HUDEP-2 (cell line): Measurements from ENCODE around the gene IFIT2.

Experiments used
- DNase-seq, 76 experiments: peaks; one replicate each; lab custom pipeline; 2025; ENCODE audit not compliant: unreplicated experiment in 76 of 76; lab: John Stamatoyannopoulos, UW

The IFIT2 gene, protein sequence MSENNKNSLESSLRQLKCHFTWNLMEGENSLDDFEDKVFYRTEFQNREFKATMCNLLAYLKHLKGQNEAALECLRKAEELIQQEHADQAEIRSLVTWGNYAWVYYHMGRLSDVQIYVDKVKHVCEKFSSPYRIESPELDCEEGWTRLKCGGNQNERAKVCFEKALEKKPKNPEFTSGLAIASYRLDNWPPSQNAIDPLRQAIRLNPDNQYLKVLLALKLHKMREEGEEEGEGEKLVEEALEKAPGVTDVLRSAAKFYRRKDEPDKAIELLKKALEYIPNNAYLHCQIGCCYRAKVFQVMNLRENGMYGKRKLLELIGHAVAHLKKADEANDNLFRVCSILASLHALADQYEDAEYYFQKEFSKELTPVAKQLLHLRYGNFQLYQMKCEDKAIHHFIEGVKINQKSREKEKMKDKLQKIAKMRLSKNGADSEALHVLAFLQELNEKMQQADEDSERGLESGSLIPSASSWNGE

DNA sequence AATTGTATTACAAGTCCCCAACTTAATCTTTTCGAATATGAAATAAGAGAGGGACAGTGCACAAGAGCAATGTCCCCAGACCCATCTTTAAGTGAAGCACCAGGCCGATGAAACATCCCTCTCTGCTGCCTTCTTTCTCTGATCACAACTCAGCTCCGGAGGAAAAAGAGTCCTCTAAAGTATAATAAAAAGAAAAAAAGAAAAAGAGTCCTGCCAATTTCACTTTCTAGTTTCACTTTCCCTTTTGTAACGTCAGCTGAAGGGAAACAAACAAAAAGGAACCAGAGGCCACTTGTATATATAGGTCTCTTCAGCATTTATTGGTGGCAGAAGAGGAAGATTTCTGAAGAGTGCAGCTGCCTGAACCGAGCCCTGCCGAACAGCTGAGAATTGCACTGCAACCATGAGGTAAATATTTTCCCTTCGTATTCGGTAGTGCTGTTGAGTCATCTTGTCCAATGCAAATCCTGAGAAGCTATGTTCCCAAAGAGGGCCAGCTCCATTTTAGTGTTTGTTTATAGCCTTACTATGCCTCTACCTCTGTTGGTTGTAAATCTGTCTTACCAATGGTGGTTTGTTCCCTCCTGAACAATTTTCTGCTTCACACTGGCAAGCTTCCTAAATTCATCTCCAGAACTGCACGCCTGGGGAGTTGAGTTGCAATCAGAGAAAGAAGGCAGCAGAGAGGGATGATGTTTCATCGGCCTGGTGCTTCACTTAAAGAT is at the start of gene IFIT2:
Gene IFIT2 (plus strand): TSS at position 326 of the 725 bp plus-strand sequence. CDS start 78 bp downstream, at position 404.
- DNase-seq = peak in 16 of 76 experiments; percentile 2 to 50 (median 22)

DNA sequence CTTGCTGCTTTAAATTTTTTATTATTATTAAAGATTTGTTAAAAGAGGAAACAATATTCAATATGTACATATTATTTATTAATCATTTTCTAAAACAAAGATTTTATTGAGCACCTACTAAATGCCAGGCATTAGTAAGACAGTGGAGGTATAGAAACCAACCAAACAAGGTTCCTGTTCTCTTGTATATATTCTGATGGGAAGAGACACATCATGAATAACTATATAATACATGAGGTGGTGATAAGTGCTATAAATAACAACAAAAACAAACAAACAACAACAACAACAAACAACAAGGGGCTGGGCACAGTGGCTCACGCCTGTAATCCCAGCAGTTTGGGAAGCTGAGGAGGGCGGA is 49.6 kb upstream of the IFIT2 start:
- DNase-seq = no peak

DNA sequence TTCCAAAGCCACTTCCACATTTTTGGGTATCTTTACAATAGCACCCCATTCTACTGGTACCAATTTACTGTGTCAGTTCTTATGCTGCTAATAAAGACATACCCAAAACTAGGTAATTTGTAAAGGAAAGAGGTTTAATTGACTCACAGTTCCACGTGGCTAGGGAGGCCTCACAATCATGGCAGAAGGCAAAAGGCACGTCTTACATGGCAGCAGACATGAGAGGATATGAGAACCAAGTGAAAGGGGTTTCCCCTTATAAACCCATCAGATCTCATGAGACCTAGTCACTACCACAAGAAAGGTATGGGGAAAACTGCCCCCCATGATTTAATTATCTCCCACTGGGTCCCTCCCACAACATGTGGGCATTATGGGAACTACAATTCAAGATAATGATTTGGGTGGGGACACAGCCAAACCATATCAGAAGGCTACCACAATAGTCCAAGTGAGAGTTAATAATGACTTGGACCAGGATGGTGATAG is 46.7 kb upstream of the IFIT2 start:
- peak in 1 of 76 experiments; percentile 4 for DNase-seq

DNA sequence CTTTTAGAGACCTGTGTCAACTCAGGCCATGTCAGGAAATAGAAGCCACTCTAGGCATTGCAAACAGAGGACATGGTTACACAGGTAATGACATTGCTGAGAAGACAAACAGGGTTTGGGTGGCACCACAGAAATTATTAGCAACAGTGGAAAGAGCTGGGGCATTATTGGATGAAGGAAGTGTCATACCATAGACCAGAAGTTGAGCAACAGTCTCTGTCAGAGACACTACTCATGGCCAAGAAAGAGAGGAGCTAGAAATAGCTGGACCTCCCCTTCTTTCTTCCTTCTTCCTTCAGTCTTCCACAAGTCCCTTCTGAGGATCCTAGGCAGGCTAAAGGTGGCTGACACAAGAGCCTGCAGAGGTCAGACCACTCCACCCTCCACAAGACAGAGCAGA is 46.1 kb upstream of the IFIT2 start:
- DNase-seq = no peak

DNA sequence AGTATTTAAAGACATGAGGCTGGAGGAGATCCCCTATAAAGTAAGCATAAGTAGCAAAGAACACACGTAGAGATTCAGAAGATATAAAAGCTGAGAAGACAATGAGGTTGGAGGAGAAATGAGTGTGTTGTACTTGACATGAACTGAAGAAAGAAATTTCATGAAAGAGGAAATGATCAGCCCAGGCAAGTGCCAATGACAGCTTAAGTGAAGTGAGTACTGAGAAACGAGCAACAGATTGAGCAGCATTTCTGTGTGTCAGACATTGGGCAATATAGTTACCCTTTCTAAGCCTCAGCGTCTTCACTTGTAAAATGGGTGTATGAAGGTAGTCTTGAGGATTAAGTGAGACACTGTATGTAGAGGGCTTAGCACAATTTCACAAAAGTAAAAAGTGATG is 45.5 kb upstream of the IFIT2 start:
- DNase-seq = no peak

DNA sequence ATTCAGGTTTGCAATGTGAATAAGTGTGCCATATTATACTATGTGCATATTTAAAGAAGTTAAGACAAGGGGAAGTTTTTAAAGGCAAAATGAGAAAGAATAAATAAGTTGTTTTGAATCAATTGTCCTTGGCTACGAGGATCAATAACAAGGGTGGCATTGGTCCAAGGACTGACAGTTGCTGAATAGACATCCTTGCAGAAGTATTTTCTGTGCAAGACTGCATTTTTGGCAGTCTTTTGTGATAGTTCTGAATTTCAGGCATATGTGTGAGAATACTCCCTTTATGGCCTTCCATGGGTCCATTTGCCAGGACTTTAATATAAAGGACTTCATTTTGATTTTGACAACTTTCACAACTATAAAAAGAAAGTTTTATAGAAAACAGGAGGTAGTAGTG is 44.9 kb upstream of the IFIT2 start:
- DNase-seq = no peak

DNA sequence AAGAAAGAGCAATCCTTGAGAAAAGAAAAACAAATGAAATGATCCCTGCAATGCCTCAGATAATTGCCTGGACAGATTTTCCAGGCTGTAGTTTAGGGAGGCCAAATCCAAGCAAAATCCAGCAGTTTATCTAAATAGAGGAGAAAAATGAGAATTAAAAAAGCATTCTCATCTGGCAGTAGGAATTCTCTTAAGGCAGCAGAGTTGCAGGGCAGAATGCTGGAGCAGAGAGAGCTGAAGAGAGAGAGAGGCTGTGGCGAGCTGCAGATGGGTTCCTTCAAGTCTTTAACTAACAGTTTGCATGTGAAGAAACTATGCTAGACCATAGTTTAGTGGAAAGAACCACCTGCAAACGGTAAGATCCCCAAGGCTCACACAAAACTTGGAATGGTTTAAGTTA is 44.3 kb upstream of the IFIT2 start:
- no peak for DNase-seq

DNA sequence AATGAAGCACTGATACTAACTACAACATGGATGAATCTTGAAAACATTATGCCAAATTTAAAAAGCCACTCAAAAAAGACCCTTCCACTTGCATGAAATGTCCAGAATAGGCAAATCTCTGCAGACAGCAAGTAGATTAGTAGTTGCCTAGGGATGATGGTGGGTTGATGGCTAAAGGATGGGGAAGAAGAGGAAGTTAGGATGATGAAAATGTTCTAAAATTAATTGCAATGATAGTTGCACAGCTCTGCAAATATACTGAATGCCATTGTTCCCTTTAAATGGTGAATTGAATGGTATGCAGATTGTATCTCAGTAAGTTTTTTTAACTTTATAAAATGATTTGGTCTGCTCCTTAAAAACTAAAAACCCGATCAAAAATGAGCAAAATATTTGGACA is 43.0 kb upstream of the IFIT2 start:
- DNase-seq = no peak

DNA sequence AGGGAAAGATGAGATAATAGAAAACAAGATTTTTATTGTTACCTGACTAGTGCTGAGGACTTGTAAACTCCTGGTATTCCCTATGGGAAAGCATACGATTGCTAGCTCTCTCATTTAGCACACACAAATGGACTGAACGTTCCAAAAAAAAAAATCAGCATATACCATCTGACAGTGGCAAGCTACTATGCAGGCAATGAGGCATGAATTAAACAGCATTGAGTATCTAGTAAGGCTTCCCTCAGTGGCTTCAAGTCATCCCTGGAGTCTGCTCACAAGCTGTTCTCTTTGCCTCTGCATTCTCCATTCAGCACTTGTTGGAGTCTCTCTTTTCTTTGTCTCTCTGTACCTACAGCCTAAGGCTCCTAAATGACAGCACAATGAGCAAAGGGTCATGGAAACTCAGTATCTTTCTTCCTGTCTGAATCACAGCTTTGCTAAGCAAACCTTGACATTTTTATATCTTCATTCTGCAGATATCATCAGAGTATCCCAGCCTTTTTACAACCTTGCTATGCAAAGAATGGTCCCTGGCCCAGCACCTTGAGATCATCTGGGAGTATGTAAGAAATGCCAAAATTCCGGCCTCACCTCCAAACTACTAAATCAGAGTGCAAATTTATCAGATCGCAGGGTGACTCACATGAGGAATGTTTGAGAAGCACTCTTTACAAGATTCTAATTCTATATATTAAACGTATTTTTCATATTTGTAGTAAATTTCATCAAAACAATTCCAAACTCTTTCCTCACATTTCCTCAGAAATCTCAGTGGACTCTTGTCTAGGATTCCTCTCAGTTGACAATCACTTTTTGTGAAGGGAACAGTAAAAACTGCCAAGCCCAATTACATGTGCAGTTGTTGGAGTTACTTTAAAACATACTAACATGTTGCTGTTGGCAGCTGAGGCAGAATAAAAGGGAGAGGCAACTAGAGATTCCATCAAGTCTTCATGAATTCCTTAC is 39.5 kb upstream of the IFIT2 start:
- no peak for DNase-seq

DNA sequence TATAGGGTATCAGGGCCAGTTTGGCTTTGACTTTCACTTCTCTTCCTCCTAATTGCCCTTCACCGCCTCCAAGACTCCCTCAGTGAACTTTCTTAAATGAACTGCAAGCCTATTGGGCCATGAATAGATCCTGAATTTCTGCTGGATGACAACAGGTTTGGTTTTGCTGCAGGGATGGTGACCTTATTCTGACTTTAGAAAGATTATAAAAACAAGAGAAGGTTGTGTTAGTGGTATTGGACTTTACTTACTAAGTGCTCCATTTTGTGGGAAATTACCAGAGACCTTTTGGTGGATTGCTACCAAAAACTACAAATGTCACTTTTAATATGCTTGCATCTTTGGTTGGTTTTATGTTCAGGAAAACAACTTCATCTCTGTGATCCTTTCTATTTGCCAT is 38.8 kb upstream of the IFIT2 start:
- no peak for DNase-seq

DNA sequence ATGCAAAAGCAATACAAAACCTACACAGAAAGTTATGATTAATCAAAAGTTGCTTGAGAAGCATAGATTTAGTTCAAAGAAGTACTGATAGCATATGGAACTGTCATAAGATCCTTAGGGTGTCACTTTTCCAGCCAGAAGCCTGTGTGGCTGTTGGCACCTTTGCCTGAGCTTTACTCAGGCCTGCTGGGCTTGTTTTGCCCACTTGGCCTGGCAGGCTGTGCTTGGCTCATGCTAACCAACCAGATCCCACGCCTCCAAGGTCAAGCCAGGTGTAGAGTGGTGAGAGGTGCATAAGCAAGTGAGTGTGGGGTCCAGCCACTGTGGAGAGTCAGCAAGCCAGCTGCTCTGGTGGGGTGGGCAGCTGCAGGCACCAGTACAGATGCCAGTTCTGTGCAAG is 38.3 kb upstream of the IFIT2 start:
- DNase-seq = no peak

DNA sequence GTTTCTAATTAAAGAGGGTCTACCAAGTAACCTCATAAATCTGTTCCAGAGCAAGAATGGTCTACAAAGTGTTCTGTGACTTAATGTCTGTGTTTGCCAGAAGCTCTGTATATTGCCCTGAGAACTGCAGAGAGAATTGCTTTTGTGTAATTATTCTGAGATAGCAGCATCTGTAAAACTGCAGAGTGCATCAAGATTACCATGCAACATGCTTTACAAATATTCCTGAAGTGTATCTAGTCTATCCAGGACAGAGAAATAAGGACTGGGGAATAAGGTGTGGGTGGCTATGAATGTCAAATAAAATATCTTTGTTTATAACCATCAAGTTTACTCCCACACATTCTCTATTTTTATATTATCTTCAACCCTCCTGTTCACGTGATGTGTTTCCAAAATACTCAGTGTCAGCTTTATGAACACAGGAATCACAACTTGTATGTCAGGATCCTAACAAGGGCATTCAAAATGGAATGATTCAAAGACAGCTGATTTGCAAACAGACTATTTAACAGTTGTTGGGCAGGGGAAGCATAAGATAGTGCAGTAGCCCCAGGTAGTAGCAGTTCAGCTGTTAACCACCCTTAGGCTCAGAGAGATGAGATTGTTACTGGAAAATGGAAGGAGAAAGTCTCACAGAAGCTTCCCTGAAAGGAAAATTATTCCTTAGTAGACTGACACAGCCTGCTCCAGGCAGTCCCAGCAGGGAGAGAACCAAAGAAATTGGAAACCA is 35.0 kb upstream of the IFIT2 start:
- no peak for DNase-seq

DNA sequence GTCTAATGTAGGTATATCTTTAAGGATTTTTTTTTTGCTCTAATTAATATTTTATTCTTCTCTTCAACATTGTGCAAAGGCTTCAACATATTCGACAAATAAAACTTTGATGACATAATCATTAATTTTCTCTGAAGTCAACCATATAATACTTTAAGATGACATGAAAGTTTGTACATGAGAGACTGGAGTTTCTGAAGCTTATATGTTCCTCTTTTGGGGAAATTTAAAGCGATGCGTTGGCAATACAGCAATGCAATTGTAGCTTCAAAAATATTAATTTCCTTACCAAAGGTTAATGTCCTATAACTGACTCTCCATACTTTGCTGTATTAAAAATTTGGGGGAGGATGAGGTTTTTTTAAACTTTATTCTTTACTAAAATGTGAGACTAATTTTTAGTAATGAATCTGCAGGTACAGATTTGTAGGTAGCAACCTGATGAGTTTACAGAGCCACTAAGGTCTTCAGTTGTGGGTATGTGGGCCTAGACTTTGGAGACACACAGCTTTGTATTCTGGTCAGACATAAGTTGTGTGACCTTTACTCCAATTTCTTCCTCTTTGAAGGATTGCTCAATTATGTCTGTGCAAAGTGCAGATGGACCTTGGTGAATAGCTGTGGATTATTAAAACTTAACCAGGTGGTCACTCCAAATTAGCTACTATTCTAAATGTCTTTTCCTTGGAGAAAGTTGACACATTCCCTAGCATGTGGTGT is 32.3 kb upstream of the IFIT2 start:
- DNase-seq = no peak

DNA sequence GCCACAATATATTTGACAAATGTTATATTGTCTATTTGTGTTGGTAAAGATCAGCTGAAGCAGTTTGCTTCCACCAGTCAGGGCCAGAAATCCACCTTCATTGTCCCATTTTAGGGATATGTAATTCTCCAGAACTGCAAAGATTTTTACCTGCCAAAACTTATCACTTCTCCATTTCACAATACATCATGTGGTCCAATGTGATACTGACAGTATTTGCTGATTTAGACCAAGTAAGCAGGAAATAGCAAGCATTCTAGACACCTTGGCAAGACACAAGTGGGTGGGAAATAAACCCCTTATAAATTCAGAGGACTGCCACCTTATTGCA is 31.7 kb upstream of the IFIT2 start:
- no peak for DNase-seq

DNA sequence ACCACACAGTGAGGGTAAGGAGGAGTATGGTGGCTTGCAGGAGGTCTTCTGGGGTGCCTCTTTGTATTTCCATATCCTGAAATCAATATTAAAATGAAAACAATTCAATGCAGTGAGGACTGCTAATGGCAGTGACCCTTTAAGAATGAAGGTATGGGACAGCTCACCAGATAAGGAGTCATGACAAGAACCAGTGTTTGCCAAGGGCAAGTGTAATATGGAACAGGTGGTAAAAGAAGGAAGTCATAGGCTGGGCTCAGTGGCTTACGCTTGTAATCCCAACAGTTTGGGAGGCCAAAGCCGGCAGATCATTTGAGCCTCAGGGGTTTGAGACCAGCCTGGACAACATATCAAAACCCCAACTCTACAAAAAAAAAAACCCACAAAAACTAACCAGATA is 30.3 kb upstream of the IFIT2 start:
- DNase-seq = no peak

DNA sequence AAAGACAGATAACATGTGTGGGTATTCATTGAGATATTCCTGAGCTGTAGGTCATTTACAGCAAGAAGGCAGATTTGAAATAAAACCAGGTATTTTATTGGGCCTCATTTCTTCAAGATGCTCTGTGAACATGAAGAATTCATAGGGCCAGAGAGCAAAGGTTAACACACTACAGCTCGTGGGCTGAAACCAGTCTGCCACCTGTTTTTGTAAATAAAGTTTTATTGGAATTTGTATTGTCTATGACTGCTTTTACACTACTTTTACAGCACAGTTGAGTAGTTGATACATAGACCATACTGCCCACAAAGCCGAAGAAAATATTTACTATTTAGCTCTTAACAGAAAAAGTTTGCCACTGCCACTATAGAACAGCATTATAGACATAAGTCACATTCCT is 28.2 kb upstream of the IFIT2 start:
- DNase-seq = no peak

DNA sequence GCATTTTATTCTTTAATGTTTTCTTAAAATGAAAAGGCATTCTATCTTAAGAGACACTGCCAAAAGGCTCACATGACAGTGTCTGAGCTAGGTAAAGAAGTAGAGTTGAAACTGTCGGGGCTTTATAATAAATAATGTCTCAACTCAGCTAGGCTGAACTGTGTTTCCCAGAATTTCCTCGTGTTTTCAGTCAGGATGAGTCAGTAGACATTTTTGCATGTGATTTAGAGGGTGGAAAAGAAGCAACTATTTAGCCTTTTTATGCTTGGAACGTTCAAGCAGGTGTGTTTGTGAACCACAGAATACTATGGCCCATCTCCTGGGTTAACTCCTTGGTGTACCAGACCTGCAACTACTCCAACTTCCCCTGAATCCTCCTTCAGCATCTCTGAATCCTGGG is 26.9 kb upstream of the IFIT2 start:
- DNase-seq = no peak

DNA sequence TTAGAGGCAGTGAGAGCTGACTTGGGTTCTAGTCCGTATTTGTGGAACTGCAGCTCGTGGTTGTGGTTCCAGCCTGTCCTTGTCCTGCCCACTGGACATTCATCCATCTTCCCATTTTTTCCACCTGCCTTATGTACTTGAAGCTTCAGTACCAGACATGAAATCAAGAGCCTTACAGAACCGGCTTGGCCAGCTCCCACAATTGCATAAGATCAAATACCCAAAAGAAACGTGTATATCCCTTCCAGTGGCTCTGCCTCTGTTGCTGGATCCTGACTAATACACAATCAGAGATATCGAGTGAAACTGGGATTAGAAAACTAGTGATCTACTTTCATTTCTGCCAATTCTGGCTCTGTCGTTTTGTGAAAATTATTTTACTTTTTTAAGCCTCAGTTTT is 26.5 kb upstream of the IFIT2 start:
- DNase-seq = no peak

DNA sequence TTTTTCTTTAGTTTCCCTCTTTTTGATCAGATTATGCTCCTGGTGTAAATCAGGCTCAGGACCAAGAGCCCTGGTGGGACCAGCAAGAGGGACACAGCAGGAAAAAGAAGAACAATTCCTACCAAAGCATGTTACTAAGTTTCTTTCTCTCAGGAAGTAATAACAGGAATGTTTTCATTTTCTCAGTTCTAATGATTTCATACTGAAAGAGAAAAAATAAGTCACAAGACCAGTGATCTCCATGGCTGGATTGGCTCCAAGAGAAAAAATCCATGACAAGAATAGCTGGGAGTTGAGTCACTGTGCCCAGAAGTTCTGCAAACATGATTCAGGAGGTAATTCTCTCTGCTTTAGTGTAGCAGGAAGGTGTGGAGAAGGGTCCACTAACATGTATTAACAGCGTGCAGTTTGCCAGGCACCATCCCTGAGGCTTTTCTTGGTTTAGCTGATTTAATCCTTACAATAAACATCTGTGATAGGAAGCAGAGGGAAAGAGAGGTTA is 23.8 kb upstream of the IFIT2 start:
- DNase-seq = no peak
